Right lobe of liver (tissue), 6 donors: ENCODE results near the gene MYMK. TPM values are rescaled to one million over a fixed set of nuclear protein-coding genes. Genes with fewer than 3 reads are reported as not detected.

ENCODE experiments used
- ATAC-seq, 4 donors: fragments of 200-7000 bp; cut with Tn5 transposase; one replicate each; pipeline ENCODE4 v1.9.1; 2020; ENCODE audit warnings: mild to moderate bottlenecking in 4 of 4, moderate library complexity in 4 of 4
- DNase-seq, 3 donors: peaks; one replicate each; pipeline ENCODE4 v3.0.0-alpha.2; 2020
- H3K27ac ChIP-seq, 3 donors: fragments of 200-600 bp; one replicate each; pipeline ENCODE4 v1.8.0; 2022
- H3K27me3 ChIP-seq, 2 donors: fragments of 200-600 bp; one replicate each; pipeline ENCODE4 v1.8.0; 2022
- H3K36me3 ChIP-seq, 4 donors: fragments of 200-600 bp; sonication (generic) in 1 of 4; one replicate each; pipeline versions ENCODE4 v1.5.1 to v1.8.0; 2017 to 2022; ENCODE audit warnings: control low read depth in 1 of 4
- H3K4me1 ChIP-seq, 4 donors: fragments of 200-600 bp; sonication (generic) in 1 of 4; one replicate each; pipeline versions ENCODE4 v1.5.1 to v1.8.0; 2017 to 2022; ENCODE audit warnings: control low read depth in 1 of 4
- H3K4me3 ChIP-seq, 3 donors: fragments of 200-600 bp; one replicate each; pipeline ENCODE4 v1.8.0; 2022
- H3K9me3 ChIP-seq, 4 donors: fragments of 200-600 bp; sonication (generic) in 1 of 4; one replicate each; pipeline versions ENCODE4 v1.5.1 to v1.8.0; 2017 to 2022; ENCODE audit warnings: control low read depth in 1 of 4
- POLR2A ChIP-seq: fragments of 450-650 bp; IDR thresholded peaks from one replicate; pipeline ENCODE4 v1.6.1; 2017; ENCODE audit warnings: antibody characterized with exemption, mild to moderate bottlenecking
- WGBS: methylation state at CpG from one replicate; pipeline ENCODE4 v1.1.6; 2018; ENCODE audit warnings: low coverage, low lambda C conversion rate; ENCODE audit not compliant: insufficient coverage; ENCODE audit errors: missing lambda C conversion rate; 5-methylcytosine and 5-hydroxymethylcytosine counted together
- intact Hi-C, 2 donors: fragments of 100-400 bp; cut with DNase I; formaldehyde crosslinking; loops; one replicate each; pipeline versions ENCODE4 v1.11.2 to v1.14.1; 2022
- total RNA-seq, 6 experiments: library from RNA; depleted of rRNA in 2 of 6; stranded (reverse); fragments of >200 nt in 2 of 6; fragmentation: NEBNext Ultra II Directional in 3 of 6; extraction: Animal tissue kit (Norgen Biotek cat#: 25700) in 3 of 6; gene quantifications; one replicate each; pipeline versions ENCODE4 v1.1.0 to v1.2.4, GENCODE V29; 2016 to 2023
- TF ChIP-seq, protein P1 (sequence below), 4 donors: fragments of 200-600 bp in 3 of 4; fragments of 450-650 bp in 1 of 4; IDR thresholded peaks; one replicate each; pipeline versions ENCODE4 v1.5.1 to v1.8.0; 2016 to 2022; ENCODE audit warnings: antibody characterized with exemption in 4 of 4, mild to moderate bottlenecking in 2 of 4
- donor health status: DM: no; HTN: yes; CAD: no.
- donor health status: DM: no; HTN: no; CAD: no.
- donor health status: DM: no; HTN: no; CAD: no.
- donor health status: DM: no; HTN: yes; CAD: no.
- donor health status: DM: no; HTN: yes; CAD: no.

MYMK gene
- total RNA-seq, 6 experiments from 2014 or later = not detected

DNA sequence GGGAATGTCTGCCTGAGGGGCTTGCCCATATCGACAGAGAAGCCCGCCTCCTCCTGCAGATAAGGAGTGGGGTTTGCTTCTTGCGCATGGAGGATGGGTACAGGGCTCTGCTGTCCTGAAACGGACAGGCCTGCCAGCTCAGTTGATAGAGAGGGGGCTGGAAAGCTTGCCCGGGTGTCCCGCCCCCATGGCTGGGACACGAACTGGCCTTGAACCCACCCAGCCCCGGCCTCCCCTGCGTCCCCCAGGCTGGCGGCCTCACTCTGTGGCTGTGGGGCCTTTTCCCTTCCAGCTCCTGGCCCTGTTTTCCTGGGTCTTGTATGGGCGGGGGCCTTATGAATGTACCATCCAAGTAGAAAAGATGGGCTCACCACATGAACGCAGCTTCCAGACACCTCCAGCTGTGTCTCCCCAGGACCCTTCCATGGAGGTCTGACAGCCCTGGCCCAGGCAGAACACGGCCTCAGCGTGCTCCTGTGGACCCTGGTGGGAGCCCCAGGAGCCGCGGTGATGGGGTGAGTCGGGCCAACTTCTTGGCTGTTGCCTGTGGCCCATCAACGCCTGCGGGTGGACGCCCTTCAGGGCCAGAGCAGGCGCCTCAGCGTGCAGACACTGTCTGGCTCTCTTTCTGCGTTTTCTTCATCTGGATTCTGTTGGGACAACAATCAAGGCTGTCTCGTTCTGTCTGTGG is 30.0 kb downstream of the MYMK start:
- WGBS = no CpG with 5 or more reads among the region's 24 CpGs
- ATAC-seq = no peak
- intact Hi-C loops = no loop called here

GRCh38 chr9:133493845-133494540 is 30.8 kb downstream of the MYMK start:
- ATAC-seq (no peak), DNase-seq (peak in 1 of 3 donors; percentile 12)
- no peak for TF ChIP-seq POLR2A
- TF ChIP-seq, protein P1, sequence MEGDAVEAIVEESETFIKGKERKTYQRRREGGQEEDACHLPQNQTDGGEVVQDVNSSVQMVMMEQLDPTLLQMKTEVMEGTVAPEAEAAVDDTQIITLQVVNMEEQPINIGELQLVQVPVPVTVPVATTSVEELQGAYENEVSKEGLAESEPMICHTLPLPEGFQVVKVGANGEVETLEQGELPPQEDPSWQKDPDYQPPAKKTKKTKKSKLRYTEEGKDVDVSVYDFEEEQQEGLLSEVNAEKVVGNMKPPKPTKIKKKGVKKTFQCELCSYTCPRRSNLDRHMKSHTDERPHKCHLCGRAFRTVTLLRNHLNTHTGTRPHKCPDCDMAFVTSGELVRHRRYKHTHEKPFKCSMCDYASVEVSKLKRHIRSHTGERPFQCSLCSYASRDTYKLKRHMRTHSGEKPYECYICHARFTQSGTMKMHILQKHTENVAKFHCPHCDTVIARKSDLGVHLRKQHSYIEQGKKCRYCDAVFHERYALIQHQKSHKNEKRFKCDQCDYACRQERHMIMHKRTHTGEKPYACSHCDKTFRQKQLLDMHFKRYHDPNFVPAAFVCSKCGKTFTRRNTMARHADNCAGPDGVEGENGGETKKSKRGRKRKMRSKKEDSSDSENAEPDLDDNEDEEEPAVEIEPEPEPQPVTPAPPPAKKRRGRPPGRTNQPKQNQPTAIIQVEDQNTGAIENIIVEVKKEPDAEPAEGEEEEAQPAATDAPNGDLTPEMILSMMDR (IDR thresholded peaks at IDR 0.05) = no peak
- Histone ChIP-seq H3K27me3 (no peaks in the 10 kb centered on the region), H3K27ac (no peak overlapping the region), H3K36me3 (no peaks in the 10 kb centered on the region), H3K9me3 (no peaks in the 10 kb centered on the region), H3K4me1 (peaks cover 0 to under 1% (median 0%) of the 10 kb centered on the region in 4 donors), H3K4me3 (no peak overlapping the region)
- intact Hi-C loops = no loop called here
- 83% methylated on average over 5 of the region's 23 CpGs for WGBS

More for the DNA sequence above, 30.0 kb downstream of the MYMK start:
- TF ChIP-seq POLR2A = no peak
- TF ChIP-seq, protein P1 (IDR thresholded peaks at IDR 0.05) = no peak
- Histone ChIP-seq H3K9me3 (no peaks in the 10 kb centered on the region), H3K27ac (no peak overlapping the region), H3K27me3 (no peaks in the 10 kb centered on the region), H3K36me3 (no peaks in the 10 kb centered on the region), H3K4me1 (peaks cover 0 to 6% (median 0%) of the 10 kb centered on the region in 4 donors), H3K4me3 (no peak overlapping the region)
- DNase-seq = peak in 1 of 3 donors; percentile 9

DNA sequence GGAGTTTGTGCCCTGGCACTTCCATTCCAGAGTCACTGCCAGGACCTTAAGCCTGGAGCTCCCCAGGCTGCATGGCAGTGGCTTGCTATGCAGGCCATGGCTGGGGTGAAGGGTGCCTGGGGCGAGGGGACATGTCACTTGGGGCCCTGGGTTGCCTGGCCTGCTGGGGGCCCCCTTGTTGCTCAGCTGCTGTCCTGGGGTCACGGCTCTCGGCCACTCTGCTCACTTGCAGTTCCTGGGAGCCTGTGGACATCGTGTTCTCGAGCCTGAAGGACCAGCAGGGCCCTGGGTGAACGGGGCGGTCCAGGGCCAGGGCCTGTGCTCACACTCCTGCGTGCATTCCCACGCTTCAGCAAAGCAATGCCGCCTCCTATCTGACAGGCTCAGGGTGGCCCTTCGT is 31.3 kb downstream of the MYMK start:
- DNase-seq (peak in 1 of 3 donors; percentile 12), ATAC-seq (peak in 1 of 4 donors; percentile 16)
- intact Hi-C loops = no loop called here
- TF ChIP-seq, protein P1 (IDR thresholded peaks at IDR 0.05) = no peak
- TF ChIP-seq POLR2A = no peak
- Histone ChIP-seq H3K9me3 (no peaks in the 10 kb centered on the region), H3K27me3 (no peaks in the 10 kb centered on the region), H3K4me3 (no peak overlapping the region), H3K36me3 (no peaks in the 10 kb centered on the region), H3K27ac (no peak overlapping the region), H3K4me1 (no peaks in the 10 kb centered on the region)
- WGBS = no CpG with 5 or more reads among the region's 11 CpGs

DNA sequence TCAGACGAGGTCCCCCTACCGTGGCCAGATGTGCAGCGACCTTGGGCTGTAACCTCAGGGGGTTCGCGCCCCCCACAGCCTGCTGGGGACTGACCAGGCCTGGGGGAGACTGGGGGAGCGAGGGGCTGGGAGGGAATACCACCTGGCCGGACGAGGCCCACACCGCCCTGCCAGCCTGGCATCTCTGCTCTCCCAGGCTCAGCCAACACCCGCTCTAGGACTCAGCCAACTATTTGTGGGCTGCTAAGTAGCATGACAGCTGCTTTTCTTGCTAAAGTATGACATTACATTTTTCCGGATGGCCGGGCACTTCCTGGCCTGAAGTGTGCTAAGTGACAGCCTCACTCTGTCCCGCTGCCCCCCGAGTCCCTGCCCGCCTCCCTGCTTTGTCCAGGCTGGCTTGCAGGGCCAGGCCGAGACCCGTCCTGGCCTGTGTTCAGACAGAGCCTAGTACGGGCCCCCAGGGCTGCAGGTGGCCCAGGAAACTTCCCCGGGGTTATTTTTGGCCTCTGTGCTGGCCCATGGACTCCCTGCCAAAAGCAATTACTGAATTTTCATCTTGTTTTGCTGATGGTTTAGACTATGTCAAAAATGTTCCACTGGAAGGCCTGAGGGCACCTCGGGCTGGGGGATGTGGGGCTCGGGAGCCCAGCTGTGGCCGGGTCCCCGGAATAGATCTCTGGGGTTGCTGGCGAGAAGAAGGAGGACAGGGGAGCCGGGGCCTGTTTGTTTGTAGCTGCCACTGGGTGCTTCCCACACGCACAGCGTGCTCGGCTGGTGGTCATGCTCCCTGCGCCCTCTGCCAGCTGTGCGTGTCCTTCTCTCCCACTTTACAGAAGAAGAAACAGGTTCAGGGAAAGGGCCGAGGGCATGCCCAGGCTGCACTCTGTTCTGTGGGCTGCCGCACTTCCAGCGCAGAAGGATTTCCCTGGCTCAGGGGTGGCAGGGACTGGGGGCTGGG is 32.4 kb downstream of the MYMK start:
- 74% methylated on average over 7 of the region's 33 CpGs for WGBS
- no peaks in the 10 kb centered on the region for H3K27me3 ChIP-seq
- TF ChIP-seq POLR2A = no peak
- TF ChIP-seq, protein P1 (IDR thresholded peaks at IDR 0.05) = no peak
- H3K36me3 ChIP-seq = no peaks in the 10 kb centered on the region
- H3K4me1 ChIP-seq = no peaks in the 10 kb centered on the region
- DNase-seq (peak in 1 of 3 donors; percentile 15), ATAC-seq (no peak)
- no peak overlapping the region for H3K4me3 ChIP-seq
- H3K27ac ChIP-seq = no peak overlapping the region
- intact Hi-C loops = no loop called here
- no peaks in the 10 kb centered on the region for H3K9me3 ChIP-seq
